GM21723 (cell line): ENCODE measurements around the gene POU2AF1.
"Not testable (repeated sequence)": the region's sequence is repeated elsewhere in the genome, so short reads cannot be mapped to it uniquely, and the experiment has no call there.

ENCODE experiments used
- ATAC-seq: cut with Tn5 transposase; IDR thresholded peaks from one replicate; pipeline ENCODE4 v1.9.1; 2021; ENCODE audit warnings: mild to moderate bottlenecking, moderate library complexity; ENCODE audit not compliant: unreplicated experiment

The POU2AF1 gene

DNA sequence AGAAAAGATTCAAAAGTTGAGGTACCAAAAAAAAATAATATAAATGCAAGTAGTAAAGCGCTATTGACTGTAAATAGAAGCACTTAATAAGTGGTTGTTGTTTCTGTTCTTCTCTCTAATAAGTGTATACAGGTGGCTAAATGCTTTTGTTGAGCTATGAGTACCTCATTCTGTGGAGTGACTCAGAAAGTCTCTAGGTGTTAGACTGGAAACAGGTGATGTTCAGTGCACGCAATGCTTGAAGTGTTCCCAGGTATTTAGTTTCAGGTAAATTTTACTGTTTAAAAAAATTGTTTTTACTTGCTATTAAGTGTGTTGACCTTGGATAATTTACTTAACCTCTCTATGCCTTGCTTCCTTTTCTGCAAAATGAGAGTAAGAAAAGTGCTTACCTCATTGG lies 56.5 kb downstream of the POU2AF1 start:
- ATAC-seq, result no peak

DNA sequence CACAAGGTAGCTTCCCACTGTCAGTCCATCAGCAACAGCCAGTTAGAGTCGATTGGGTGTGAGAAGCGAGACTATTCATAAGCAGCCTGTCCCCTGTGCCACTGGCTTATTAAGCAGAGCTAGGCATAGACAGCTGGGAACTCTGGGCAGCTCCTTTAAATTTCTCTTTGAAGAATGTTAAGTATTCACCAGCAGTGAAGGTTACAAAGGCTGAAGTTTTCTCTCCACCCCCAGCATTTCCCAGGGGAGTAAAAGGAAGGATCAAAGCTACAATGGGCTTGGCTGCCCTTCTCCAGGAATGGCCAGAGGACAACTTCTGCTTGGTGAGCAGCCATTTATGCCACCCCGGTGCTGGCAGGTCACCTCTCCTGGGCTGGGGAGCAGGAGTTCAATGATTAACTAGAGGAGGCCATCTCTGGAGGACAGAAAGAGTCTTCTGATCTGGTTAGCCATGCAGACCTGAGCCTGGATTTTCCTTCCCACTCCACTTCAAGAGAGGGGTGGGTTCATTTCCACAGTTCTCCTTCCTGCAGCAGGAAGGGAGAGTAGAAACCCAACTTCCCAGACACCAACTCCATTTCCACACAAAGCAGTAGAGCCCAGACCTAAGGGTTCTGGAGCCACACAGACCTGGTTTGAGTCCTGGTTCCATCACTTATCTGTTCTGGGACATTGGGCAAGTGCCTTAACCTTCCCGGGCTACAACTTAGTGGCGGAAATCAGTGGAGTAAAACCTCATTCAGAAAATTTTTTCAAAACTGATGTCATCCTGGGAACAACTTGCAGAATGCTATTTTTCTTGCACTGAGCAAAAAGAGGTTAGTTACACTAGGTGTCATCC lies 58.1 kb downstream of the POU2AF1 start:
- ATAC-seq, result no peak

DNA sequence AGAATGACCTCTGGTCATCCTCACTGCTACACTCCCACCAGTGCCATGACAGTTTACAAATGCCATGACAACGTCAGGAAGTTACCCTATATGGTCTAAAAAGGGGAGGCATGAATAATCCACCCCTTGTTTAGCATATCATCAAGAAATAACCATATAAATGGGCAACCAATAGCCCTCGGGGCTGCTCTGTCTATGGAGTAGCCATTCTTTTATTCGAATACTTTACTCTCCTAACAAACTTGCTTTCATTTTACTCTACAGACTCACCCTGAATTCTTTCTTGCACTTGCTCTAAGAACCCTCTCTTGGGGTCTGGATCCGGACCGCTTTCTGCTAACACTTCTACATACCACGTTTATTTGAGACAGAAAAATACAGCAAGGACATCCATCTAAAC lies 58.9 kb downstream of the POU2AF1 start:
- ATAC-seq, result not testable (repeated sequence)

DNA sequence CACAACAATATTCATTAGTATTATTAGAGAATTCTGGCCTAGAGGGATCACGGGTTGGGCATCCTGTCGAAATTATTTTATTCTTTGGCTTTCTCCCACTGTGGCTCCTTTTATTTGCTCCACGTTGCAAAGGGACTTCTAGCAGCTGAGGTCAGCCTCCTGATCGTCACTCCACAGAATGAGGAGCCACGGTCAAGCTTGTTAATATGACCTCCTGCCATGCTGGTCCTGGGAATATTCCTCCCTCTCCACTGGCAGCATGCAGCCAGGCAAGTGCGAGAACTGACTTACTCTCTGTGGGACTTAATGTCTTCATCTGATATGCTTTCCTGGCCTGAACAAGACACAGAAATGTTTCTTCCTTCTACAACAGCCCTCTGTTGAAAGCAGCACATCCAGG lies 59.8 kb downstream of the POU2AF1 start:
- no peak for ATAC-seq

- no peak for ATAC-seq
These were observed 67.0 kb downstream of the POU2AF1 start for GRCh38 chr11:111312076-111312475.

- ATAC-seq, result no peak
These were observed 68.4 kb downstream of the POU2AF1 start for GRCh38 chr11:111310723-111311122.

GRCh38 chr11:111310088-111310487 lies 69.0 kb downstream of the POU2AF1 start:
- ATAC-seq, result no peak

GRCh38 chr11:111309215-111309915 lies 69.7 kb downstream of the POU2AF1 start:
- ATAC-seq, result no peak

- no peak for ATAC-seq
These were observed 70.9 kb downstream of the POU2AF1 start for GRCh38 chr11:111308140-111308539.

- no peak for ATAC-seq
These were observed 71.5 kb downstream of the POU2AF1 start for GRCh38 chr11:111307472-111308108.

DNA sequence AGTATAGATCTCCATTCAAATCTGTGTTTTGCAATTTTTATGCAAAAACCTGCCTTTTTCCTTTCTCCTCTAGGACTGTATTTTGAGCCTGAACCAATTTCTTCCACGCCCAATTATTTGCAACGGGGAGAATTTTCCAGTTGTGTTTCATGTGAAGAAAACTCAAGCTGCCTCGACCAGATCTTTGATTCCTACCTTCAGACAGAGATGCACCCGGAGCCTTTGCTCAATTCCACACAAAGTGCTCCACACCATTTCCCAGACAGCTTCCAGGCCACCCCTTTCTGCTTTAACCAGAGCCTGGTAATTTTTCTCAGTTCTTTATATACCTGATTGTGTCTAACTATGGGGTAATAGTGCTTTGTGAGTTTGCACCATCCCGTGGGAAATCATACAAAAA lies 72.8 kb downstream of the POU2AF1 start:
- ATAC-seq, result no peak

GRCh38 chr11:111305876-111306275 lies 73.2 kb downstream of the POU2AF1 start:
- no peak for ATAC-seq

- no peak for ATAC-seq
These were observed 73.8 kb downstream of the POU2AF1 start for GRCh38 chr11:111305162-111305802.

DNA sequence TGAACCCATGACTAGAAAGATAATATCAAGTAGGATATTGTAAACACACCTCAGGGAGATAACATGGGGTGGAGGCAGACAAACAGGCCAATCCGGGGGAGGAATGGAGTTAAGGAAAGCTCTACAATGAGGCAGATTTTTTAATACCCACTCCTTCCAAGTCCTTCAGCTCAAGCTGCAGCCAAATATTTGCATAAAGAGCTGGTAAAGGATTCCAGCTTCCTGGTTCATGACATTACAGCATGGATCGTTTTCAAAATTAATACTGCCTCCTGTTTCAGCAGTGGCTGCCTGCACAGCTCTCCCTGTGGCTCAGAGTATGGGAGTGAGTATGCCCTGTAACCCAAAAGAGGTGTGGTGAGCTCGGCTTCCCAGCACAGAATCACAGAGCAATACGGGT lies 75.6 kb downstream of the POU2AF1 start:
- ATAC-seq, result no peak

DNA sequence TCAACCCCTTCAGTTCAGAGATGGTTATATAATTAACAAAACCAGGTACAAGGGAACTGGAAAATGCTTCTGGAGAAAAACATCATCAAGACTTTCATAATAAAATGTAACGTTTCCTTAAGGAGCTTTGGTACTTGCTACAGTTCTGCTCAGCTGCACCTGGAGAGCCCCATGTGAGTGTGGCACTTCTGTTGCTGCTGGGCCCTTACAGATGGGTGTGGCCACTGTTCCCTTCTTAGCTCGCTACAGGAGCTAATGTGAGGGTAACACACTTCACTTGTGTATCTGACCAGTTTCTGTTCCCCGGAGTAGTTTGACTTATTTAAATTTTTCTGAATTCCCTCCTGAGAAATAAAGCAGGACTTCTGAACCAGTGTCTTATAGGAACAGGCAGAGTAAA lies 76.8 kb downstream of the POU2AF1 start:
- no peak for ATAC-seq
